Inflammatory macrophage (primary cell): ENCODE results near the gene SFTPB.
"Not testable (repeated sequence)": the region's sequence is repeated elsewhere in the genome, so short reads cannot be mapped to it uniquely, and the experiment has no call there.

Source experiments
- DNase-seq, 2 donors: peaks; one replicate each; pipeline ENCODE4 v3.0.0-alpha.2; 2020 to 2022
- total RNA-seq, 18 experiments: gene quantifications; one replicate each; lab custom pipeline; 2026; ENCODE audit warnings: mixed read lengths in 6 of 18, inconsistent platforms in 2 of 18; lab: John Stamatoyannopoulos, UW

The SFTPB gene
- 0 to 0.11 (median 0) reads per million in 18 experiments for total RNA-seq

DNA sequence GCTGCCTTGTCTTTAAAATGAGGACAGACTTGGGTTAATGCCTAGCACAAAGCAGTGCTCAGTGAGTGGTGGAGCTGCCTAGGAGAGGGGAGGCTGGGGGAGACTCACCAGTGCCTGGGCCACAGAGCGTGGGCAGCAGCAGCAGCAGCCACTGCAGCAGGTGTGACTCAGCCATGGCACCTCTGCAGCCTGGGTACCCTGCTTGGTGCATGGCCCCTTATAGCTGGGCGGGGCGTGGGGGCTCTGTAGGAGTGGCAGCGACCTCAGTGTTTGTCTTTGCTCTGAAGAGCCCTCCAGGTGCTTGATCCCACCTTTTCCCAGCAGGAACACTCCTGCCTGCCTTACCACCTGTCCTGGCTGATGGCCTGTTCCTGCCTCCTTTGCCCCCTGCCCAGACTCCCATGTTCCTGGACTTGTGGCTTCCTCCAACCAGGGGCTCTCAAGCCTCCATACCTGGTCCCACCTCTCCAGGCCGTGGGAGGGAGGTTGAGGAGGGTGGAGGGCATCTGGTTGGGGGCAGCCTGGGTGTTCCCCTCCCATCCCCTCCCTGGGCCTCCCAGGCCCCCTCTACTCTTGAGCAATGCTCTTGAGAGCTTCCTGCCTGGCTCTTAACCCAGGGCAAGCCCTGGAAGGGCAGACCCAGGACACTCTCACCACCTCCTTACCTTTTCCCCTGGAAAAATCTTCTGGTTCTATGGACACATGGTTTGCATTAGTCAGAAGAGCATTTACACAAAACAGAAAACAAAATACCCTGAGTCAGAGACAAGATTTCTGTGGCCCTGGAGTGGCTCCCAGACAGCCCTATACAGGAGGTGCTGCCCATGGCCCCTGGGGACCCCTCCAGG is at the start of gene SFTPB:
TSS of gene SFTPB (minus strand) at position 191 of the 848 bp plus-strand sequence. CDS start at position 175, 16 bp downstream.
- no peak for DNase-seq

DNA sequence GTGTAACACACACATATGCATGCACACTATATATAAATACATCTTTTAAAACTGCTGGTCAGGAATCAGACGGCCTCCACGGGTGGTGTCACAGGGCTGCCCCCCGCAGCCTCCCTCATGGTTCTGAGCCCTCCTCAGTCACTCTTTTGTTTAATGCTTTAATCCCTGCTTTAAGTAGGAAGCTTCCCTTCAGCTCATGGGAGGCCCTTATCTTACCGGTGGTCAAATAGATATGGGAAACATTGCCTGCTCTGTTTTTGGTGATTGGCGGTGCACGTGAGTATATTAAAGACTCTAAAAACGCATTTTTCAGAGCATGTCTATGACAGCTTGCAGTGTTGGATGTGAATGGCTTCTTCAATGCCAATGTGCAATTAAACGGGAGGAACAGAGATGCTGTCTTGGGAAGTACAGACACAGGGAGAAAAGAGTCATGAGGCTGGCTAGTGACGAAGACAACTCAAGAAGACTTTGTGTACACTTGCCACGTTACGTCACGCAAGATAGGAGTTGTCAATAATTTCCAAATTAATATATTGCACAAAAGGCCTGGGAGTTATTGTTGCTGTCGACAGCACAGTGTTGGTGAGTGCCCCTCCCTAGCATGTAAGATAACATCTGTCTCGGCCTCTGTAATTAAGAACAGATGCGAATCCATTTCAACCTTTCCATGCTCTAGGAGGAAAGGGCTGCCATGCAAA is 49.5 kb upstream of the SFTPB start:
- DNase-seq = no peak

DNA sequence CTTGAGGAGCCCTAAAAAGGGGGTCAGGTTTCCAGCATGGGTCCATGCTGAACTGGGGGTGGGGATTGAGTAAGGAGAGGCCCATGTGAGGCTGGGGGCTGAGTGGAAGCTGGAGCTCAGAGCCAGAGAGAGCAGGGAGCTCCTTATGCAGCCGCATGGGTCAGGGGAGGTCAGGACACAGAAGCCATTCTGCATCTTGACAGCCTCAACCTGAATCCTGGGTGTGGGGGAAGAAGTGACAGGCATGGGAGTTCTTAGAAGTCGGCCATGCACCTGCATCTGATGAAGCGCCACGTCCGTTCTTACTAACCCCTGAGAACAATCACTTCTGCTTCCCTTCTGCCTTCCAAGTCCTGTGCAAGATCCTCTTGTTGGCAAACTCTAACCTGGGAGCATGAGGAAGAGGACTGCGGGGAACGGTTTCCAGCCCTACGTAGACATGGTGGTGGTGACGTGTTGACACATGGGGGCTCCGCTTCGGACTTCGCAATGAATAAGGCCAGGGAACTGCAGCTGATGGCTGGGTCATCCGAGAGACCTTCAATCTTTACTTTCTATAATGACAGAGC is 48.4 kb upstream of the SFTPB start:
- DNase-seq = peak in 1 of 2 donors; percentile 45

DNA sequence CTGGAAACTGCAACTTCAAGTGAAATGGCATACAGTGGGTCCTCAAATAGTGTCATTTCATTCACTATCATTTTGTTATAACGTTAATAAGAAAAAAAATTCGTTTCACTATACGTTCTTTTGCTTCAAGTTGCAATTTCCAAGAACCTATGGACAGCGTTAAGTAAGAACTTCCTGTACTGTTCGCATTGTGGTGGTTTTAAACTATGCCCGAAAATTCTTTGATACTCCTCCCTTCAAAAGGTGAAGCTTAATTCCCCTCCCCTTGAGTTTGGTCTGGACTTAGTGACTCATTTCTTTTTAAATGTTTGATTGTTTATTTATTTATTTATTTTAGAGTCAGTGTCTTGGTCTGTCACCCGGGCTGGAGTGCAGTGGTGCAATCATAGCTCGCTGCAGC is 46.8 kb upstream of the SFTPB start:
- no peak for DNase-seq

DNA sequence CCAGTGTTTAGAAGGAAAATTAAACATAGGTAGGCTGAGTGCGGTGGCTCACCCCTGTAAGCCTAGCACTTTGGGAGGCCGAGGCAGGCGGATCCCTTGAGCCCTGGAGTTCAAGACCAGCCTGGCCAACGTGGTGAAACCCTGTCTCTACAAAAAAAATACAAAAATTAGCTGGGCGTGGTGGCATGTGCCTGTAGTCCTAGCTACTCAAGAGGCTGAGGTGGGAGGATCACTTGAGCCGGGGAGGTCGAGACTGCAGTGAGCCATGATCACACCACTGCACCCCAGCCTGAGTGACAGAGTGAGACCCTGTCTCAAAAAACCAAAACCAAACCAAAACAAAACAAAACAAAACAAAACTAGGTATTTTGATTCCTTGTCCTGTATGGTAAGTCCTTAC is 46.4 kb upstream of the SFTPB start:
- DNase-seq = not testable (repeated sequence)

DNA sequence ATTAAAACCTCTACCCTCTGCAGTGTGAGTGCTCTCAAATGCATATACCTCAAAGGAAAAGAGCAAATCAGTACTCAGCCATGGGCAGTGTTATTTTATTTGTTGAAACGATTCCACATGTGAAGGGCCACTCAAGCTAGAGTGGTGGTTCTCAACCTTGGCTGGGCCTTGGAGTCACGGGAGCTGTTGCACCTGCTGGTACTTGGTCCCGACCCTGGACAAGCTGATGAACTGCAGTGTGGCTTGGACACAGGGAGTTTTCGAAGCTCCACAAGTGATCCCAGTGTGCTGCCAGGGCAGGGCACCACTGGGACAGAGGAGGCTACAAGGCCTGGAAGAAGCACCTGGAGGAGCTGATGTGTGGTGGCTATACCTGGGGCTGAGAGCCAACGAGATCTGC is 45.8 kb upstream of the SFTPB start:
- DNase-seq = no peak

DNA sequence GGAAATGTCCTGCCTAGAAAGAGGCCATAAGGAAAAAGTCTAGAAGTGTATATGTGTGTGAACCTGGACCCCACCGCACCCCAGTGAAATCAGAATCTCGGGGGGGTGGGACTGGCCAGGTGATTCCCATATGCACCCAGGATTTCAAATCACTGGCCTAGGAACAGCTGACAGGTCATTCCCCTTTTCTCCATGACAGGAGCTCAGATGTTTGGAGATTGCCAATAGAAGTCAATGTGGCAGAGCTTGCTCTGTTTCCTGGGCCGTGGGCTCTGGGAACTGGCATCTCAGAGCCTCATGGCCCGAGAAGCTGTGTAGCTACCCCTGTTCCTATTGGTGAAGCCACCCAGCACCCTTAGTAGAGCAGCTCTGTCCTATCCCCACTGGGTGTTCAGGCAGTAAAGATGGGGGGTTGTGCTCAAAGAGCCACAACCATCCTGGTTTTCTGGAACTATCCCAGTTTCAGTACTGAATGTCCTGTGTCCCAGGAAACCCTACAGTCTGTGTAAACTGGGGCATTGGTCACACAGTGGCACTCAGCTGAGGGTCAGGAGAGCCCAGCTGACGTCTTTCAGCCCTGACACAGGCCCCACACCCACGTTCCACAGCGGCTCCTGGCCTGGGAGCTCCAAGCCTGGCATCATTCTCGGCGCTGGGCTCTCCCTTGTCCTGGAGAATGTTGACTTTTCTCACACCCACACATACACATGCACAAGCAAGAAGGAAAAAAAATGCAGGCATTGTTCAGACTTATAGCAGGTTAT is 45.0 kb upstream of the SFTPB start:
- peak; percentile 34 to 67 for DNase-seq

DNA sequence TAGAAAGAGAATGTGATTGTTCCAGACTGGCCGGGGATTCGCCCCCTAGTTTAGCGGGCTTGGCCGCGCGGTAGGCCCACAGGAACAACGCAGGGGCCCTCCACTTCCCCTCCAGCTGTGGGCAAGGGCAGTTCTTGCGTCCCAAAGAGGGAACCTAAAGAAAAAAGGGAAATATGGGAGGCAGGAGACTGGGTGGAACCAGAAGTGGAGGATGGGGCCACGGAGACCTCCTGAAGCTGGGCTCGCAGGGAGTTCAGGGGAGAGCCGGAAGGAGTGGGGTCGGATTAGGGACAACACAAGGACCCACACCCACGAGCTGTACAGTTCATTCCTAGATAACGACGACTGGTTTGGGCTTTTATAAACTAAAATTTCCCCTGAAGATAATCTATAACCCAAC is 44.3 kb upstream of the SFTPB start:
- DNase-seq = peak; percentile 79 to 82

DNA sequence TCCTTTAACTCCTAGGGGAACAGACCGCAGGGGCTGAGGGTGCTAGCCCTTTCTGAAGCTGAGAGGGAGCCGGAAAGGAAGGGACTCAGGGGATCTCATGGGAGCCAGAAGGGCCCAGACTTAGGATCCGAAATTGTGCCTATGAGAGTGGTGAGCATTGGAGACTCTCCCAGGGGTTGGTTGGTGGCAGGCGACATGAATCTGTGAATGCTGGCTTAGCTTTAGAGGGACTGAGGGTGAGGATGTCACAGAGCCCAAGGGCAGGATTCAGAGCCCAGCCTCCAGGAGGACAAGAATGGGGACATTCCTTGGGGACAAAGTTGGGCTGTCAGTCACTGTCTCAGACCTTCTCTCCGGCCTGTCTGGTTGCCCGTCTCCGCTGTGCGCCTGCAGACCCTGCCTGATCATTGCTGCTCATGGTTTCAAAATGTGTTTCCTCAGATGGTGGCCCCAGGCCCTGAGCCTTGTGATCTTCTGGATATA is 43.6 kb upstream of the SFTPB start:
- DNase-seq = no peak

DNA sequence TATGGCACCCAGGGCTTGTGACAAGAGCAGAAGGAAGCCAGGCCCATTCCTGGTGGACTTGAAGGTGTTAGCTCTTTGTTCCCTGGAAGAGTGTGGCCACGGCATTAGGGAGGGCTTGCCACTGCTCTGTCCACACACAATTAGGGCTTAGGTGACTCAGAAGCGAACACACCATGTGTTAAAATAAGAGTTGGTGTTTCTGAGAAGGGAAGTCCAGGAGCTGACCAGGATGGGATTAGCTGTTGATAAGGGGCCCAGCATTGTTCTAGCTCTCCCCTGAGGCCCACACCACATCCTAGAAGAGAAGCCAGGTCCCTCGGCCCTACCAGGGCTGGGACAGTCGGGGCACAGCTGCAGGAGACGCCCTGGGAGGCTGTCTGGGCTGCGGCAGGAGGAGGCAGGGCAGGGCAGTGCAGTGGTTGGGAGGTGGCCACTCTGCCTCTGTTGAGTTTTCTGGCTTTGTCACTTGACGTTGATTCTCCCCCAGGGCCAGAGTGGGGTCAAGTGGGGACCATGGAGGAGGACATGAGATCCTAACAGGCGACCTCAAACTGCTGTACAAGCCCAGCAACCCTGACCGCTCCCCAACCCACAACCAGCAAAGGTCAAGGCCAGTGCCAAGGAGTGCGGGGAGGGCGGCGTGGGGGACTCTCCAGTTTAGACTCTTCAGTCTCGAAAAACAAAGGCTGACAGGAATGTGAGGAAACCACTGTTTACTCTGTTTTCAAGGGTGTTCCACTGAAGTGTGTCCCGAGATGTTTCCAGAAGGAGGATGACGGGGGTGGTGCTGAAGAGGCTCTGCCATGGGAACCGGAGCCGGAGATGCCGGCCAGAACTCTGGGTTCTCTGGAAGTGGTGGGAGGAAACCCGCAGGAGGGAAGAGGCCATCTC is 42.9 kb upstream of the SFTPB start:
- no peak for DNase-seq

DNA sequence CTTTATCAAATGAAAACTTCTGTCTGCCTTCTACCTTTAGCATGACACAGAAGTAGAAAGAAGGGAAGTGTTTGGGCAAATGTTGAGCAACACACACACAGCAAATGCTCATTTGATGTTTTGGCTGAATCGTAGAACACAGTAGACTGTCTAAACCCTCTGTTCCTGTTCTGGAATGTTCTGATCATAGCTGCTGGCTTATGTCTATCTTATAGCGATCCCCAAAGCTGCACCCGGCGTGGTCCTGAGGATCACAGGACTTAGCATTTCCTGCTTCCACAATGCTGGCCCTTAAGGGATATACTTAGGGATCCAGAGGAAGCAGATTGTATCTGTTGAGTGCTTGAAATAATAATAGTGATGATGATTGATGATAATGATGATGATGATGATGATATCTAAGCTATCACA is 41.4 kb upstream of the SFTPB start:
- peak; percentile 61 to 67 for DNase-seq

DNA sequence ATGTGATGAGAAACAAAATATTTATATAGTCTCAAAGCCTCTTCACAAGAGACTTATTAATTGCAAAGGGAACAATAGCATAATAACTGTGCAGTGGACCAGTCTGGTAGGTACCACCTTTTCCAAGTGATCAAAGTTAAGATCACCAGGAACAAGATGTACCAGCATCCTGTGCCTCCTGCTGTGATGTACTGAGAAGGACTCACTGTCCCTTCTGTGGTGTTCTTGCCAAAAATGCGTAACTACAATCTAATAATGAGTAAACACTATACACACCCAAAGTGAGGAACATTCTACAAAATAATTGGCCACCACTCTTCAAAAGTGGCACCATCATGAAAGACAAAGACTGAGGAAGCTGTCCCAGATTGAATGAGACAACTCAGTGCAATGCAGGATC is 40.6 kb upstream of the SFTPB start:
- no peak for DNase-seq

DNA sequence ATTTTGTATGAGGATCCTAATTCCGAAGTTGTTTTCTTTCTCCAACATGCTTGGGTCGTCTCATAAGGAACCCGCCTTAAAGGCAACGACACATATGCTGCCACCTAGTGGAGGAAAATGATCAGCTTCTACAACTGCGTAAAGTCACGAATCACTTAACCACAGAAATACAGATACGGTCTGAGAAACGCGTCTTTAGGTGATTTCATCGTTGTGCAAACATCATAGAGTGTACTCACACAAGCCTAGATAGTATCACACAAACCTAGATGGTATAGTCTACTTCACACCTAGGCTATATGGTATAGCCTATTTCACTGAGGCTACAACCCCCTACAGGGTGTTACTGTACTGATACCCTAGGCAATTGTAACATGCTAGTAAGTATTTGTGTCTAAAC is 39.3 kb upstream of the SFTPB start:
- peak; percentile 92 to 95 for DNase-seq

DNA sequence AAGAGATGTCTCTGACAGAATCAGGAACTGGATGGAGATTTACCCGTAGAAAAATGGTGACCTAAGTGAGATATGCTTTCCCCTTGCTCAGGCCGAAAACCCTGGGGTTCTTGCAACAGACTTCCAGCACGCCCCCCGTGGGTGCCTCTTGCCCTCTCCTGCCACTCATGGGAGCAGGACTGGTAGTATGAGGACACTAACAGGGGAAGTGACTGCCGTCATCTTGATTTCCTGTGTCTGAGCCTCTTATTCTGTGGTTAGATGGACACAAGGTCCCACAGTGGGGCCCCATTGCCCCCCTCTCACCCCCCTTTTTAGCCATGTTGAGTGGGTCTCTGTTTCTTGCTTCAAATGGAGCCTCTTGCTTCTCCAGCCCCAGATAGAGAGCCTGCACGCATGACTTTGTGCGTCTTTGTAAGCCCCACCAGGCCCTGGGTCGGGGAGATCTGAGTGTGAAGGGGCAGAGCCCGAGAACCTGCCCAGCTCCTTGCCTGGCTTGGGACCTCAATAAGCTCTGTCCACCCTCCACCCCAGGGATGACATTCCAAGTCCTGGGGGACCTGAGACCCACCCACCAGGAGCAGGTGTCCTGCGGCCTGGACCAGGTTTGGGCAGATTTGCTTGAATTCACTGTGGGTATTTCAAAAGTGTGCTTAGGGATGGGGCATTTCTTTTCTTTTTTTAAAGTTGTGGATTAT is 38.7 kb upstream of the SFTPB start:
- peak; percentile 93 to 95 for DNase-seq

DNA sequence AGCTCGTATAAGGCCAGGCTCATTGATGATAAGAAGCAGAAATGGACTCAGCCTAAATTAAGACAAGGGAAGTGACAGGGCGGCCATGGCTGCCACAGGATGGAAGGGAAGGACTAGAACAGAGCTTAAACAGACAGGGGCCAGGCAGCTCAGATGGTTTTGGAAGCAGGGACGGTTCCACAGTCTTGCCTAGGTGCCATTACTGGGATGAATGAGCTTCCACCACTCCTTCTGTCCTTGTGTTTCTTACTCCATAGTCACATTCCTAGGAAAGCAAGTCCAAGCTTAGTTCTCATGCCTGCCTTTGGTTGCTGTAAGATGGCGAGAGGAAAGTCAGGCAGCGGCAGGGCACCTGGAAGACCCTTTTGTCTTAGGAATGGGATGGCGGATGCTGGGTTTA is 38.1 kb upstream of the SFTPB start:
- DNase-seq = no peak

DNA sequence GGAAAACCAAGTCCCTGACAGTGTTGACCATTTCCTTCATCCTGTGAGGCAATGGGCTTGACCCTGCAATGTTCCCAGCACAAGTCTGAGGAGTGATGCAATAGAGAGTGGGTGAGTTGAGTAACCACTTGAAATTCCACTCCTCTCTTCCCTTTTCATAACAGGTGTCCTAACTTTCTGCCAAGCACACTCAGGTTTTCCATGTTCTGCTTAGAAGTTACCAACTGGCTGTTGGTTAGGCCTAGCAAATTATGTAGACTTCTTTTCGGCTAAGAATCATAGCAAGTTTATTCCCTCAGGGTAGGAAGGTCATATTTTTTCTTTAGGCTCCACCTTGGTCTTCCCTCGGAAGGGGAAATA is 37.7 kb upstream of the SFTPB start:
- peak; percentile 89 to 91 for DNase-seq

DNA sequence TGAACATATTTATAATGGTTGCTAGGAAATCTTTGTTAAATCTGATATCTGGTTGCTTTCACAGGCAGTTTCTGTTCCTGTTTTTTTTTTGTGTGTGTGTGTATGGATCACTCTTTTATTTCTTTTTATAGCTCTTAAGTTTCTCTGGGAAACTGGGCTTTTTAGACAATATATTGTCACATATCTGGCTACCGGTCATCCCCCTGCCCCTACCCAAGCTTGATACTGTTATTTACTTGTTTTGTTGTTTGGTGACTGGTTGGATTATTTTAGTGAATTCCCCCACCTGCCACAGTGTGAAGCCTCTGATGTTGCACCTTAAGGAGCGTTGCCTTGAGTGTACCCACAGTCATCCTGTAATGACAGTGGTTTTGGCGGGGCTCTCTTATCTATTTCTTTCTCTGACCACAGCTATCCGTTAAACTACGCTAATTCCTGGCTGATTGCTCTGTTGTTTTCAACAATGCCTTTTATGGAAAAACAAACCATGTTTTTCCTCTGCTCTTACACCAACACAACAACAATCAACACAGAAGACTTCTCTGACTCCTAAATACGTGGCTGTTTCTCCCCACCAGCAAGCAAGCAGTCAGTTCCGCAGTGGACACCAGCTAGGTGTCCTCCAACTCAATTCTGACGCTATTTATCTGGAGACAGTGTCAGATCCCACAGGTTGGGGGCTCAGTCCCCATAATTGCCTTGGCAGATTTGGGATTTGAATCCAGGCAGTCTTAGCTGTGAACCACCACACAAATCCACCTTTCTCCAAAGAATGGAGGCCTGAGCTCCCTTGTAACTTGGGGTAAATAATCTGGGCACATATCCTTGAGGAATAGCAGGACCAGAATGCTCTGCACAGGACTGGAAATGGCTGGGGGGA is 37.0 kb upstream of the SFTPB start:
- peak; percentile 34 to 81 for DNase-seq

DNA sequence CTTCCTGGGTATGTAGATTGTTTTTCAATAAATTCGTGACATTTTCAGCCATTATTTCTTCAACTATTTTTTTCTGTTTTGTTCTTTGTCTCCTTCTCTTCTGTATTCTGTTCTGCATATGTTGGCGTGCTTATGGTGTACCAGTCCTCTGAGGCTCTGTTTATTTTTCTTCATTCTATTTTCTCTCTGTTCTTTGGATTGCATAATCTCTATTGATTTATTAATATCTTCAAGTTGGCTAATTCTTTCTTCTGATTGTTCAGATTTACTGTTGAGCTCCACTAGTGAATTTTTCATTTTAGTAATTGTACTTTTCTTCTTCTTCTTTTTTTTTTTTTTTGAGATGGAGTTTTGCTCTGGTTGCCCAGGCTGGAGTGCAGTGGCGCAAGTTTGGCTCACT is 36.0 kb upstream of the SFTPB start:
- no peak for DNase-seq

DNA sequence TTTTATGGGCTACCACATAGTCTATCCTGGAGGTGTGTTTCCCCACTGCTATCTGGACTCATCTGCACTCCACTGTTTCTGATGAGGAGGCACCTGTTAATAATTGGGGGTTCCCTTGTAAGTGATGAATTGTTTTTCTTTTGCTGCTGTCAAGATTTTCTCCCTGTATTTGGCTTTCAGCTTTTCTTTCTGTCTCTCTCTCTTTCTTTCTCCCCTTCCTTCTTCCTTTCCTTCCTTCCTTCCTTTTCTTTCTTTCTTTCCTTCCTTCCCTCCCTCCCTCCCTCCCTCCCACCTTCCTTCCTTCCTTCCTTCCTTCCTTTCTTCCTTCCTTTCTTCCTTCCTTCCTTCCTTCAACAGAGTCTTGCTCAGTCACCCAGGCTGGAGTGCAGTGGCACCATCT is 35.3 kb upstream of the SFTPB start:
- DNase-seq = no peak

DNA sequence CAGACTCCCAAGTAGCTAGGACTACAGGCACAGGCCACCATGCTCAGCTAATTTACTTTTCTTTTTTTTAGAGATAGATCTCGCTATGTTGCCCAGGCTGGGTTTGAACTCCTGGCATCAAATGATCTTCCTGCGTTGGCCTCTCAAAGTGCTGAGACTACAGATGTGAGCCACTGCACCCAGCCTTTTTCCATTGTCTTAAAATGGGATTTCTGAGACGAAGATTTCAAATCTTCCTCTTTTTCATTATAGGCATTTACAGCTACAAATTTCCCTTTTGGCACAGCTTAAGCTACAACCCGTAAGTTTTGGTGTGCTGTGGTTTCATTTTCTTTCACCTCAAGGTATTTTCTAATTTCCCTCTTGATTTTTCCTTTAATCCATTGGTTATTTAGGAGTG is 34.8 kb upstream of the SFTPB start:
- DNase-seq = peak in 1 of 2 donors; percentile 12
